Transverse colon (tissue), 4 donors: Measurements from ENCODE around the gene APBB3. TPM values are rescaled to one million over a fixed set of nuclear protein-coding genes. Genes with fewer than 3 reads are reported as not detected.

ENCODE experiments used
- DNase-seq: peaks from one replicate; pipeline ENCODE4 v3.0.0-alpha.2; 2019
- H3K27ac ChIP-seq, 4 donors: fragments of 200-600 bp; sonication (generic); 2 replicates each; pipeline ENCODE4 v1.5.1; 2016 to 2018; ENCODE audit warnings: inconsistent platforms in 4 of 4
- H3K27me3 ChIP-seq: fragments of 200-600 bp; sonication (generic); 2 replicates; pipeline ENCODE4 v1.5.1; 2017; ENCODE audit warnings: inconsistent platforms
- H3K36me3 ChIP-seq, 4 donors: fragments of 200-600 bp; sonication (generic); 2 replicates each; pipeline ENCODE4 v1.5.1; 2017 to 2019; ENCODE audit warnings: inconsistent platforms in 4 of 4
- H3K4me1 ChIP-seq, 4 donors: fragments of 200-600 bp; sonication (generic); 2 replicates each; pipeline ENCODE4 v1.5.1; 2017 to 2020; ENCODE audit warnings: inconsistent platforms in 4 of 4
- H3K4me3 ChIP-seq, 4 donors: fragments of 200-600 bp; sonication (generic); 1 replicate in 1 of 4; 2 replicates in 3 of 4; pipeline versions ENCODE4 v1.5.1 to v1.6.1; 2017 to 2019; ENCODE audit warnings: inconsistent platforms in 4 of 4
- H3K9me3 ChIP-seq, 2 donors: fragments of 200-600 bp; sonication (generic); 2 replicates each; pipeline ENCODE4 v1.5.1; 2017 to 2019; ENCODE audit warnings: inconsistent platforms in 2 of 2
- CTCF ChIP-seq, 5 experiments: fragments of 200-600 bp in 3 of 5; fragments of 450-650 bp in 2 of 5; sonication (generic) in 3 of 5; IDR thresholded peaks; 1 replicate in 2 of 5; 2 replicates in 3 of 5; pipeline ENCODE4 v1.5.1; 2016 to 2017; ENCODE audit warnings: antibody characterized with exemption in 5 of 5, inconsistent platforms in 3 of 5, mild to moderate bottlenecking in 2 of 5, moderate library complexity in 1 of 5
- EP300 ChIP-seq: sonication (generic); formaldehyde crosslinking; IDR thresholded peaks from one replicate; pipeline ENCODE4 v1.6.1; 2017; ENCODE audit warnings: antibody characterized with exemption, low read depth
- POLR2A ChIP-seq: fragments of 450-650 bp; IDR thresholded peaks from one replicate; pipeline ENCODE4 v1.6.1; 2016; ENCODE audit warnings: antibody characterized with exemption, mild to moderate bottlenecking, moderate library complexity
- POLR2AphosphoS5 ChIP-seq, 3 donors: sonication (generic); formaldehyde crosslinking; IDR thresholded peaks; one replicate each; pipeline ENCODE4 v1.6.1; 2016; ENCODE audit warnings: antibody characterized with exemption in 3 of 3
- WGBS, 2 donors: methylation state at CpG; one replicate each; pipeline ENCODE4 v1.1.5; 2018; ENCODE audit warnings: low coverage in 1 of 2; 5-methylcytosine and 5-hydroxymethylcytosine counted together
- in situ Hi-C, 4 donors: fragments of 200-750 bp; cut with MboI; loops; one replicate each; pipeline versions ENCODE4 v1.15.0 to v1.15.1; 2017; ENCODE audit warnings: low sequenced_read_pairs in 3 of 4, low pct_ligation_motif_present in 1 of 4, low pct_unique_long_range_greater_than_20kb in 1 of 4
- intact Hi-C: fragments of 100-400 bp; cut with DNase I; formaldehyde crosslinking; loops from one replicate; pipeline ENCODE4 v1.15.1; 2023; ENCODE audit warnings: low total_unique reads
- total RNA-seq, 4 donors: library from RNA; depleted of rRNA; stranded (reverse); fragments of >200 nt; gene quantifications; one replicate each; pipeline ENCODE4 v1.1.0, GENCODE V29; 2016

Gene APBB3
- total RNA-seq, 4 donors from 2014 or later = 20.1 to 42.5 (median 37.4) TPM

GRCh38 chr5:140565024-140565779 is 804 bp upstream of the APBB3 start:
- Histone ChIP-seq H3K4me1 (peaks cover 20 to 46% (median 25%) of the 10 kb centered on the region in 4 donors), H3K36me3 (peaks cover 0 to 10% (median 0%) of the 10 kb centered on the region in 4 donors), H3K9me3 (no peaks in the 10 kb centered on the region), H3K4me3 (peak overlapping the region; percentile 48 to 63 (median 54)), H3K27ac (peak overlapping the region; percentile 92 to 94 (median 93)), H3K27me3 (no peaks in the 10 kb centered on the region)
- no peak for DNase-seq
- intact Hi-C loops (loop anchor here (5.0 kb wide), 1 partner anchor 72 kb away; the partner anchor contains the start of gene TMCO6), in situ Hi-C loops (loop anchor here in 3 of 4 donors (10.0 to 25.0 kb wide), 3 partner anchors 70 to 140 kb away; partner anchors contain the start of genes CD14 (in 2 of the 3), TMCO6 (in 2 of the 3), DND1 (in 1 of the 3) and WDR55 (in 1 of the 3))
- no peak for TF ChIP-seq POLR2AphosphoS5 (IDR thresholded peaks at IDR 0.05)
- TF ChIP-seq CTCF (IDR thresholded peaks at IDR 0.05) = no peak
- no peak for TF ChIP-seq EP300
- TF ChIP-seq POLR2A = no peak
- 0 to 3% methylated on average over 5 to 13 of the region's 13 CpGs for WGBS, 2 donors

DNA sequence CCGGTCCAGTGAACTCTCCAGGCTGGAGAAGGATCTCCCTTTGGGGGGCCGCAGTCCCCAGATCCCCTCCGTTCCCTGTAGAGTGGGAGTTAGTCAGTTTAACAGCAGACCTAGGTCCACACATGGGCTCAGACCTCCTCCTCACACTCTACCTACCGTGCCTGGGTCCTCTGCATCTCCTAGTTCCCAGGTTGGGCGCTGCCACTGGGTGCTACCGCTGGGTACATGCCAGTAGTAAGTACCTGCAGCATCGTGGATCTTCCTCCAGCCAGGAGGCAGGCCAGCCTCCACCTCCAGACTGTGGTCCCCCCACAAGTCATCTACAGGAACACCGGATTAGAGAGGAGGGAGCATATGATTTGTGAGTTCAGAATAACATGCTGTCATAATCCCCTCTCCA is 802 bp downstream of the APBB3 start:
- intact Hi-C loops = no loop called here
- Histone ChIP-seq H3K4me3 (peak overlapping the region; percentile 48 to 63 (median 57)), H3K27me3 (no peaks in the 10 kb centered on the region), H3K36me3 (peaks cover 0 to 10% (median 0%) of the 10 kb centered on the region in 4 donors), H3K4me1 (peaks cover 20 to 30% (median 23%) of the 10 kb centered on the region in 4 donors), H3K9me3 (no peaks in the 10 kb centered on the region), H3K27ac (peak overlapping the region; percentile 92 to 94 (median 93))
- in situ Hi-C loops = loop anchor here in 3 of 4 donors (10.0 to 25.0 kb wide), 3 partner anchors 71 to 141 kb away; partner anchors contain the start of genes CD14 (in 2 of the 3), TMCO6 (in 2 of the 3), DND1 (in 1 of the 3) and WDR55 (in 1 of the 3)
- no peak for TF ChIP-seq POLR2AphosphoS5 (IDR thresholded peaks at IDR 0.05)
- TF ChIP-seq POLR2A = no peak
- no peak for TF ChIP-seq EP300
- TF ChIP-seq CTCF (IDR thresholded peaks at IDR 0.05) = no peak
- DNase-seq = peak; percentile 44
- 66% methylated on average over 8 of the region's 8 CpGs; no CpG with 5 or more reads in 1 of the 2 donors for WGBS, 2 donors

- 93% methylated on average over 10 of the region's 10 CpGs; no CpG with 5 or more reads in 1 of the 2 donors for WGBS, 2 donors
- no peaks in the 10 kb centered on the region for H3K27me3 ChIP-seq
- intact Hi-C loops (no loop called here), in situ Hi-C loops (loop anchor here in 3 of 4 donors (10.0 to 25.0 kb wide), 3 partner anchors 73 to 143 kb away; partner anchors contain the start of genes CD14 (in 2 of the 3), TMCO6 (in 2 of the 3), DND1 (in 1 of the 3) and WDR55 (in 1 of the 3))
- DNase-seq = no peak
- no peak overlapping the region for H3K4me3 ChIP-seq
- no peak overlapping the region for H3K27ac ChIP-seq
- H3K4me1 ChIP-seq = peaks cover 20 to 32% (median 28%) of the 10 kb centered on the region in 4 donors
- no peaks in the 10 kb centered on the region for H3K36me3 ChIP-seq
- H3K9me3 ChIP-seq = no peaks in the 10 kb centered on the region
- no peak for TF ChIP-seq EP300
- TF ChIP-seq POLR2AphosphoS5 (IDR thresholded peaks at IDR 0.05) = no peak
- no peak for TF ChIP-seq POLR2A
- no peak for TF ChIP-seq CTCF (IDR thresholded peaks at IDR 0.05)
Measured at GRCh38 chr5:140561753-140562523, 2.5 kb downstream of the APBB3 start.
